Body of pancreas (tissue), 4 donors: ENCODE measurements around the gene FMO5.

Experiments
- POLR2A ChIP-seq, 3 donors: fragments of 450-650 bp; IDR thresholded peaks; one replicate each; pipeline ENCODE4 v1.6.1; 2016; ENCODE audit warnings: antibody characterized with exemption in 3 of 3, mild to moderate bottlenecking in 2 of 3
- TF ChIP-seq, protein P1 (sequence below), 7 experiments: fragments of 450-650 bp in 4 of 7; fragments of 200-600 bp in 3 of 7; sonication (generic) in 3 of 7; IDR thresholded peaks; one replicate each; pipeline ENCODE4 v1.5.1; 2016 to 2019; ENCODE audit warnings: antibody characterized with exemption in 7 of 7

DNA sequence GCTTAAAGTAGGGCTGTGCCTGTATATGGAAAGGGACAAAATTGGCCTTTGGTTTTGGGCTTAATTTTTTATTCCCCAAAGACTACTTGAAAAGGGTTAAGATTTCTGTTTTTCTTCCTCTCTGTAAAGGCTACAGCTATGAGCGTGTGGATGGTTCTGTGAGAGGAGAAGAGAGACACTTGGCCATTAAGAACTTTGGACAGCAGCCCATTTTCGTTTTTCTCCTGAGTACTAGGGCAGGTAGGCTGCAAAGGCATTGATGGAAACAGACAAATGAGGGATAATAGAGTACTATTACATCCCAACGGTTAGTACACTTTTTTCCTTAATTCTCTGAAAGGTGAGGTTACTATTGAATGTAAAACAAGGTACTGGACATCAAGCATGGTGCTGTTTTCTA lies 46.9 kb upstream of the FMO5 start:
- no peak for TF ChIP-seq POLR2A (IDR thresholded peaks at IDR 0.05)
- TF ChIP-seq, protein P1, sequence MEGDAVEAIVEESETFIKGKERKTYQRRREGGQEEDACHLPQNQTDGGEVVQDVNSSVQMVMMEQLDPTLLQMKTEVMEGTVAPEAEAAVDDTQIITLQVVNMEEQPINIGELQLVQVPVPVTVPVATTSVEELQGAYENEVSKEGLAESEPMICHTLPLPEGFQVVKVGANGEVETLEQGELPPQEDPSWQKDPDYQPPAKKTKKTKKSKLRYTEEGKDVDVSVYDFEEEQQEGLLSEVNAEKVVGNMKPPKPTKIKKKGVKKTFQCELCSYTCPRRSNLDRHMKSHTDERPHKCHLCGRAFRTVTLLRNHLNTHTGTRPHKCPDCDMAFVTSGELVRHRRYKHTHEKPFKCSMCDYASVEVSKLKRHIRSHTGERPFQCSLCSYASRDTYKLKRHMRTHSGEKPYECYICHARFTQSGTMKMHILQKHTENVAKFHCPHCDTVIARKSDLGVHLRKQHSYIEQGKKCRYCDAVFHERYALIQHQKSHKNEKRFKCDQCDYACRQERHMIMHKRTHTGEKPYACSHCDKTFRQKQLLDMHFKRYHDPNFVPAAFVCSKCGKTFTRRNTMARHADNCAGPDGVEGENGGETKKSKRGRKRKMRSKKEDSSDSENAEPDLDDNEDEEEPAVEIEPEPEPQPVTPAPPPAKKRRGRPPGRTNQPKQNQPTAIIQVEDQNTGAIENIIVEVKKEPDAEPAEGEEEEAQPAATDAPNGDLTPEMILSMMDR (IDR thresholded peaks at IDR 0.05): no peak
